ENCODE data around the gene KRT71.

DNA sequence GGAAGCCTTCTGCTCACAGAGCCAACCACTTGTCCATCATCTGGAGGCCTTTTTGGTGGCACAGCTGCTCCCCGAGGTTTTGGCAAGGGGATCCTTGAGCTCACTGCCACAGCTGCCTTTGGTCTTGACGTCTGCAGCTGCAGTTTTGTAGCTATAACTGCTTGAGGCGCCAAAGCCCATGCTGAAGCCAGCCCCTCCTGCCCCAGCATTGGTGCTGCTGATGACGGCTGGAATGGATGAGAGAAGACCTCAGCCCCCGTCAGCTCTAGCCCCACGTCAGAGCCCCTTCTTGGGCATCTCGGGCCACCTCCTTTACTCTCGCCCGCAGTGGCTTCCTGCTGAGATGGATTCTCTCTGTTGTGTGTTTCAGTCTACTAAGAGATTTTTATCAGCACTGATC, 33.0 kb upstream of the KRT71 start:
- TF ChIP-seq, protein P1, sequence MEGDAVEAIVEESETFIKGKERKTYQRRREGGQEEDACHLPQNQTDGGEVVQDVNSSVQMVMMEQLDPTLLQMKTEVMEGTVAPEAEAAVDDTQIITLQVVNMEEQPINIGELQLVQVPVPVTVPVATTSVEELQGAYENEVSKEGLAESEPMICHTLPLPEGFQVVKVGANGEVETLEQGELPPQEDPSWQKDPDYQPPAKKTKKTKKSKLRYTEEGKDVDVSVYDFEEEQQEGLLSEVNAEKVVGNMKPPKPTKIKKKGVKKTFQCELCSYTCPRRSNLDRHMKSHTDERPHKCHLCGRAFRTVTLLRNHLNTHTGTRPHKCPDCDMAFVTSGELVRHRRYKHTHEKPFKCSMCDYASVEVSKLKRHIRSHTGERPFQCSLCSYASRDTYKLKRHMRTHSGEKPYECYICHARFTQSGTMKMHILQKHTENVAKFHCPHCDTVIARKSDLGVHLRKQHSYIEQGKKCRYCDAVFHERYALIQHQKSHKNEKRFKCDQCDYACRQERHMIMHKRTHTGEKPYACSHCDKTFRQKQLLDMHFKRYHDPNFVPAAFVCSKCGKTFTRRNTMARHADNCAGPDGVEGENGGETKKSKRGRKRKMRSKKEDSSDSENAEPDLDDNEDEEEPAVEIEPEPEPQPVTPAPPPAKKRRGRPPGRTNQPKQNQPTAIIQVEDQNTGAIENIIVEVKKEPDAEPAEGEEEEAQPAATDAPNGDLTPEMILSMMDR (IDR thresholded peaks at IDR 0.05): no peak
- no peak for TF ChIP-seq POLR2A (IDR thresholded peaks at IDR 0.05)
